ENCODE data around the gene NUP210. TPM values are rescaled to one million over a fixed set of nuclear protein-coding genes. Genes with fewer than 3 reads are reported as not detected.
A peak's percentile ranks its signal among the peaks of the same experiment; 100 is the strongest.

Gene NUP210
- total and polyA plus RNA-seq, 2 experiments from 2014 or later: 13.8 to 73.9 TPM

DNA sequence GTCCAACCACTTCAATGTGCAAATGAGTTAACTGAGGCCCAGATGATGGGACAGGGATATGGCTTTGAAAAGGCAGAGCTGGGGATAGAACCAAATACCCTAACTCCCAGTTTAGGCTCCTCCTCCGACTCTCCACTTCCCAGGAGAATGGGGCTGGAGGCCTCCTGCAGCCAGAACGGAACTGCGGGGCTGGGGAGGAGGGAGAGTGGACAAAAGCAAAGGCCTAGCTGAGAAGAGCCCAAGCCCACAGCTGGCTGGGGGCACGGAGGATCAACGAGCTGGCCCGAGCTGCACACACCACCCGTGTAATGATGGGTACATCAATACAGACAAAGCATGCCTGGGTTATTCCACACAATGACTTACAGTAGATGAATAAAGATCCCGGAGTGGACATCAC is 74.8 kb downstream of the NUP210 start (continued):
- TF ChIP-seq, protein P1, sequence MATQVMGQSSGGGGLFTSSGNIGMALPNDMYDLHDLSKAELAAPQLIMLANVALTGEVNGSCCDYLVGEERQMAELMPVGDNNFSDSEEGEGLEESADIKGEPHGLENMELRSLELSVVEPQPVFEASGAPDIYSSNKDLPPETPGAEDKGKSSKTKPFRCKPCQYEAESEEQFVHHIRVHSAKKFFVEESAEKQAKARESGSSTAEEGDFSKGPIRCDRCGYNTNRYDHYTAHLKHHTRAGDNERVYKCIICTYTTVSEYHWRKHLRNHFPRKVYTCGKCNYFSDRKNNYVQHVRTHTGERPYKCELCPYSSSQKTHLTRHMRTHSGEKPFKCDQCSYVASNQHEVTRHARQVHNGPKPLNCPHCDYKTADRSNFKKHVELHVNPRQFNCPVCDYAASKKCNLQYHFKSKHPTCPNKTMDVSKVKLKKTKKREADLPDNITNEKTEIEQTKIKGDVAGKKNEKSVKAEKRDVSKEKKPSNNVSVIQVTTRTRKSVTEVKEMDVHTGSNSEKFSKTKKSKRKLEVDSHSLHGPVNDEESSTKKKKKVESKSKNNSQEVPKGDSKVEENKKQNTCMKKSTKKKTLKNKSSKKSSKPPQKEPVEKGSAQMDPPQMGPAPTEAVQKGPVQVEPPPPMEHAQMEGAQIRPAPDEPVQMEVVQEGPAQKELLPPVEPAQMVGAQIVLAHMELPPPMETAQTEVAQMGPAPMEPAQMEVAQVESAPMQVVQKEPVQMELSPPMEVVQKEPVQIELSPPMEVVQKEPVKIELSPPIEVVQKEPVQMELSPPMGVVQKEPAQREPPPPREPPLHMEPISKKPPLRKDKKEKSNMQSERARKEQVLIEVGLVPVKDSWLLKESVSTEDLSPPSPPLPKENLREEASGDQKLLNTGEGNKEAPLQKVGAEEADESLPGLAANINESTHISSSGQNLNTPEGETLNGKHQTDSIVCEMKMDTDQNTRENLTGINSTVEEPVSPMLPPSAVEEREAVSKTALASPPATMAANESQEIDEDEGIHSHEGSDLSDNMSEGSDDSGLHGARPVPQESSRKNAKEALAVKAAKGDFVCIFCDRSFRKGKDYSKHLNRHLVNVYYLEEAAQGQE (IDR thresholded peaks at IDR 0.05; ENCODE audit: unreplicated experiment): no peak

DNA sequence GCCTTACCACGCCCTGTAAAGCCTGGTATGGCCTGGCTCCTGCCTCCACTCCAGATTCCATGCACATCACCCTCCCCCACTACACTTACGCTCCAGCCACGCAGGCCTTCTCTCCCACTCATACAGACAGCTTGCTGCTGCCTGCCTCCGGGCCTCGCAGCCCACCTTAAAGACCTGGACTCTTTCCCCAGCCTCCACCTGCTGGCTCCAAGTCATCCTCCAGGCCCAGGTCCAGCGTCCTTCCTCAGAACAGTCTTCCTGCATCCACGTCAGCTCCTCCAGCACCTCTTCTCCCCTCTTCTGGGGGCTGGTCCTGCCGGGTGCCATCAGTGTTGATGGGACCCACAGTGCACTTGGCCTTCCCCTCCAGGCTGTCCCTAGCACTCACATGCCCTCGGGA is 75.5 kb downstream of the NUP210 start:
- H3K4me1 Mint-ChIP-seq: peaks cover 56% of the 10 kb centered on the region

More for the DNA sequence above, 75.5 kb downstream of the NUP210 start:
- Histone ChIP-seq H3K4me3 (no peak overlapping the region), H3F3A (replicated peaks; ENCODE audit: low read depth) (peaks cover 17% of the 10 kb centered on the region), H3K4me1 (ENCODE audit: insufficient read depth) (peaks cover 41% of the 10 kb centered on the region), H3K9me2 (ENCODE audit: insufficient read depth) (no peaks in the 10 kb centered on the region), H3K27ac (ENCODE audit: low read depth) (no peak overlapping the region), H2AFZ (no peak overlapping the region), H3K4me2 (no peak overlapping the region), H3K27me3 (ENCODE audit: insufficient read depth) (no peaks in the 10 kb centered on the region), H3K79me2 (replicated peaks; ENCODE audit: insufficient read depth) (no peaks in the 10 kb centered on the region), H4K20me1 (replicated peaks; ENCODE audit: insufficient read depth) (no peaks in the 10 kb centered on the region), H3K36me3 (ENCODE audit: insufficient read depth) (no peaks in the 10 kb centered on the region)
- TF ChIP-seq, protein P2, sequence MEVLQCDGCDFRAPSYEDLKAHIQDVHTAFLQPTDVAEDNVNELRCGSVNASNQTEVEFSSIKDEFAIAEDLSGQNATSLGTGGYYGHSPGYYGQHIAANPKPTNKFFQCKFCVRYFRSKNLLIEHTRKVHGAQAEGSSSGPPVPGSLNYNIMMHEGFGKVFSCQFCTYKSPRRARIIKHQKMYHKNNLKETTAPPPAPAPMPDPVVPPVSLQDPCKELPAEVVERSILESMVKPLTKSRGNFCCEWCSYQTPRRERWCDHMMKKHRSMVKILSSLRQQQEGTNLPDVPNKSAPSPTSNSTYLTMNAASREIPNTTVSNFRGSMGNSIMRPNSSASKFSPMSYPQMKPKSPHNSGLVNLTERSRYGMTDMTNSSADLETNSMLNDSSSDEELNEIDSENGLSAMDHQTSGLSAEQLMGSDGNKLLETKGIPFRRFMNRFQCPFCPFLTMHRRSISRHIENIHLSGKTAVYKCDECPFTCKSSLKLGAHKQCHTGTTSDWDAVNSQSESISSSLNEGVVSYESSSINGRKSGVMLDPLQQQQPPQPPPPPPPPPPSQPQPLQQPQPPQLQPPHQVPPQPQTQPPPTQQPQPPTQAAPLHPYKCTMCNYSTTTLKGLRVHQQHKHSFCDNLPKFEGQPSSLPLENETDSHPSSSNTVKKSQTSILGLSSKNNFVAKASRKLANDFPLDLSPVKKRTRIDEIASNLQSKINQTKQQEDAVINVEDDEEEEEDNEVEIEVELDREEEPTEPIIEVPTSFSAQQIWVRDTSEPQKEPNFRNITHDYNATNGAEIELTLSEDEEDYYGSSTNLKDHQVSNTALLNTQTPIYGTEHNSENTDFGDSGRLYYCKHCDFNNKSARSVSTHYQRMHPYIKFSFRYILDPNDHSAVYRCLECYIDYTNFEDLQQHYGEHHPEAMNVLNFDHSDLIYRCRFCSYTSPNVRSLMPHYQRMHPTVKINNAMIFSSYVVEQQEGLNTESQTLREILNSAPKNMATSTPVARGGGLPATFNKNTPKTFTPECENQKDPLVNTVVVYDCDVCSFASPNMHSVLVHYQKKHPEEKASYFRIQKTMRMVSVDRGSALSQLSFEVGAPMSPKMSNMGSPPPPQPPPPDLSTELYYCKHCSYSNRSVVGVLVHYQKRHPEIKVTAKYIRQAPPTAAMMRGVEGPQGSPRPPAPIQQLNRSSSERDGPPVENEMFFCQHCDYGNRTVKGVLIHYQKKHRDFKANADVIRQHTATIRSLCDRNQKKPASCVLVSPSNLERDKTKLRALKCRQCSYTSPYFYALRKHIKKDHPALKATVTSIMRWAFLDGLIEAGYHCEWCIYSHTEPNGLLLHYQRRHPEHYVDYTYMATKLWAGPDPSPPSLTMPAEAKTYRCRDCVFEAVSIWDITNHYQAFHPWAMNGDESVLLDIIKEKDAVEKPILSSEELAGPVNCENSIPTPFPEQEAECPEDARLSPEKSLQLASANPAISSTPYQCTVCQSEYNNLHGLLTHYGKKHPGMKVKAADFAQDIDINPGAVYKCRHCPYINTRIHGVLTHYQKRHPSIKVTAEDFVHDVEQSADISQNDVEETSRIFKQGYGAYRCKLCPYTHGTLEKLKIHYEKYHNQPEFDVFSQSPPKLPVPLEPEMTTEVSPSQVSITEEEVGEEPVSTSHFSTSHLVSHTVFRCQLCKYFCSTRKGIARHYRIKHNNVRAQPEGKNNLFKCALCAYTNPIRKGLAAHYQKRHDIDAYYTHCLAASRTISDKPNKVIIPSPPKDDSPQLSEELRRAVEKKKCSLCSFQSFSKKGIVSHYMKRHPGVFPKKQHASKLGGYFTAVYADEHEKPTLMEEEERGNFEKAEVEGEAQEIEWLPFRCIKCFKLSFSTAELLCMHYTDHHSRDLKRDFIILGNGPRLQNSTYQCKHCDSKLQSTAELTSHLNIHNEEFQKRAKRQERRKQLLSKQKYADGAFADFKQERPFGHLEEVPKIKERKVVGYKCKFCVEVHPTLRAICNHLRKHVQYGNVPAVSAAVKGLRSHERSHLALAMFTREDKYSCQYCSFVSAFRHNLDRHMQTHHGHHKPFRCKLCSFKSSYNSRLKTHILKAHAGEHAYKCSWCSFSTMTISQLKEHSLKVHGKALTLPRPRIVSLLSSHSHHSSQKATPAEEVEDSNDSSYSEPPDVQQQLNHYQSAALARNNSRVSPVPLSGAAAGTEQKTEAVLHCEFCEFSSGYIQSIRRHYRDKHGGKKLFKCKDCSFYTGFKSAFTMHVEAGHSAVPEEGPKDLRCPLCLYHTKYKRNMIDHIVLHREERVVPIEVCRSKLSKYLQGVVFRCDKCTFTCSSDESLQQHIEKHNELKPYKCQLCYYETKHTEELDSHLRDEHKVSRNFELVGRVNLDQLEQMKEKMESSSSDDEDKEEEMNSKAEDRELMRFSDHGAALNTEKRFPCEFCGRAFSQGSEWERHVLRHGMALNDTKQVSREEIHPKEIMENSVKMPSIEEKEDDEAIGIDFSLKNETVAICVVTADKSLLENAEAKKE (CRISPR knock-in tag; IDR thresholded peaks at IDR 0.05): no peak
- TF ChIP-seq JUNB (IDR thresholded peaks at IDR 0.05; ENCODE audit: unreplicated experiment) (no peak), ZNF331 (CRISPR knock-in tag; IDR thresholded peaks at IDR 0.05; ENCODE audit: low read depth) (no peak)
- peak overlapping the region; percentile 79 for H3K27ac Mint-ChIP-seq
- ATAC-seq (no peak), DNase-seq (ENCODE audit: low spot score) (no peak)
- no peak overlapping the region; the same call in 2 of the 3 replicates for H3K4me3 Mint-ChIP-seq
- H3K9me3 Mint-ChIP-seq: no peaks in the 10 kb centered on the region; the same call in 2 of the 3 replicates
- peaks cover 25% of the 10 kb centered on the region for H3K27me3 Mint-ChIP-seq (ENCODE audit: insufficient read depth, low read depth, poor library complexity)
- H3K36me3 Mint-ChIP-seq (ENCODE audit: low read depth): peaks cover 52% of the 10 kb centered on the region

All from GM23338 (cell line).